DMS79 treated with DMSO at 0.1 percent for 48 hours (cell line): ENCODE measurements around the gene NXN.
A peak's percentile ranks its signal among the peaks of the same experiment; 100 is the strongest.
"Not testable (repeated sequence)": the region's sequence is repeated elsewhere in the genome, so short reads cannot be mapped to it uniquely, and the experiment has no call there.

Experiments used
- DNase-seq: peaks from one replicate; lab custom pipeline; 2025; lab: John Stamatoyannopoulos, UW

The NXN gene

DNA sequence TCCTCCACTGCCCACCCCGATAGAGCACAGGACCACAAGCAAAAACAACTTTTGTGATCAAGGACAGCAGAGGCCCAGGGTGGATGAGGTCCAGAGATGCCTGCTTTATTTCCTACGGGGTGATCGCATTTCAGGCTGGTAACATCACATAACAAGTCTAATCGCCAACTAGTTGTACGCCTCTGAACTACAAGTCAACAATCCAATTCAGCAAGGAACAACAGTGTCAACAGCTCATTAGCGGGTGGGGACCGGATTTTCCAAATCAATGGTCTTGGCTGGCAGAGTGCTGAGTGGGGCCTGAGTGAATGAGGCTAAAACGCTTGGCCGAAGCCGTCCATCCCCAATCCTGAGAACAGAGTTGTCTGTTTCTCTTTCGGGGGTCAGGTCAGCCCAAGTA is 180.3 kb downstream of the NXN start:
- no peak for DNase-seq

DNA sequence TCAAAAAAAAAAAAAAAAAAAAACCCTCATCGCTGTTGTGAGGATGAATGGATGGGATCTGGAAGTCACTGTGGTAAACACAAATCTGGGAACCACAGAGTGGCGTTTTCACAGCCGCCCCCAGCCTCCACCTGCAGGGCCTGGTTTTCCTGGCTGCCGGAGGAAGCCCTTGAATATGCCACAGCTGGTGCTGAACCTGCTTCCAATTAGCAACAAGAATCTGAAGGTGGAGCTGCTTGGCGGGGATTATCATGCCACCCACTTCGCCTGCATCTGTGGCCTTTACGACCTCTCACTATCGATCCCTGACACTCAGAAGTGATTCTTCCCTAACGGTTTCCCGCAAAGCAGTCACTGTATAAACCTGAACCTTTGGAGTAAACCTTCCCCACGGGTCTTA is 181.3 kb downstream of the NXN start:
- DNase-seq = peak; percentile 26

DNA sequence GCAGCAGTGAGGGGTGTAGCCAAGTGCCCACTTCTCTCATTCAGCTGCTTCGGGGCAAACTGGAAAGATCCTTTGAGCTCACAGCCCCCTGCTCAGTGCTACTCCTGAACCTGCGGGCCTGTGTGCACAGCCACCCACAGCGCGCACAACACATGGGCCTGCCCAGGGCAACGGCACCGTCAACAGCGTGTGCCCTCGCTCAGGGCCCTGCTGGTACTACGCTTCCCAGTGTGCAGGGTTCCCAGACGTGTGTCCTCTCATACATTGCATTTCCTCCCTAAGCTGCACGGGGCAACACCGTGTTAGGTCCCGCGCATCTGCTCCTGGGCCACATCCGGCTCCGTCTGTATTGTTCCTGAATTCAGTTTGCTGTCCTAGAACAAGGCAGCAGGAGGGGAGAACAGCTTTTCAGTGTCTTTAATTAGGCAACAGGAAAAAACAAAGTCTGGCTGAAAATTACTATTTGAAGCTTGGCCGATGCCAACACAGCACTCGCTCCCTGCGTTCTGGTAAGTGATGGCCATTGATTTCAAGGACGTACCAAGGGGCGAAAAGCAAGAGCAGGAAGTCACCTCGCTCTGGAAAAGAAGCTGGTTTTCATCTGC is 182.2 kb downstream of the NXN start:
- no peak for DNase-seq

DNA sequence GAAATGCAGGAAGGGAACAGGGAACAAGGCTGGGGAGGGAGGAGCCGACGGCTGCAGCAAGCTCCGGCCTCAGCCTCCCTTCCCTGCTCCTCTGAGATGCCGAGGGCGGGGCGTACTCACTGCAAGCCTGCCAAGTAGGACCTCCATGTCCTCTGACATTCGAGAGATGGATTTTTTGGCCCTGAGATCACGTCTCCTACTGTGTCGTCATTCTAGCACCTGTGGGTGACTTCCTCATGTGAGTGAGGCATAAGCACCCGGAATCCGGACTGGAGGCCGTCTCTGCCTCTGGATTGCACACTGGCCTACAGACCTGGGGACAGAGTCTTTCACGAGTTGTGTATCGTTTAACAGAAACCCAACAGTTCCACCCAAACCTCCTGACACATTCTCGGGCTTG is 183.0 kb downstream of the NXN start:
- DNase-seq = no peak

DNA sequence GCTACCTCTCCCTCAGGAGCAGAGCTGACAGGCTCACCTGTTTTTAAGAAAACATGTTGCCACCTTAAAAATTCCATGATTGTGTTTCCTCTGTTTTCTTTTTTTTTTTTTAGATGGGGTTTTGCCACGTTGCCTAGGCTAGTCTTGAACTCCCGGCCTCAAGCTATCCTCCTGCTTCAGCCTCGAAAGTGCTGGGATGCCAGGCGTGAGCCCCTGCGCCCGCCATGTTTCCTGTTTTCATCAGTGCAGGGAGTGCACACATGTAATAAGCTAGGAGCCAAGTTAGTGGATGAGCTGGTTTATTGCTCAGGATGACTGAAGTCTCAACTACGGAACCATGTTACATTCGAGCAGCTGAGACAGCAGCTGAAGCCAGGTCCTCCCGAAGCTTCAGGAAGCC is 183.9 kb downstream of the NXN start:
- DNase-seq = no peak

DNA sequence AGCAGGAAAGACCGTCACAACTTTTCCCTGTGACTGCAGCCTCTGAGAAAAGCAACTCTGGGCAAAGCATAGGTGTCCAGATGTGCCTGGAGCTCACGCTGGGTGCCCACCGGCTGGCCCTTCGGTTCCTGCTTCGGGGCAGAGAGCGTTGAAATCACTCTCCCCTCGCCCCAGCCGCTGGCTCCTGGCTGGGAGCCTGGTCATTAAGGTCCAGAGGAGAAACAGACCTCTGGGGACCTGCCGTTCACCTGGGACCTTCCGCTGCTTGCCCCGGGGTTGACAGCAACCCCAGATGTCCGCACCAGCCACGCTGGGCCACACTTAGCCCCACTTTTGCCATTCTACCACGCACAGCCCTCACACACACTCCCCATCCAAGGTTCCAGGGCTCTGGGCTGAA is 184.3 kb downstream of the NXN start:
- no peak for DNase-seq

DNA sequence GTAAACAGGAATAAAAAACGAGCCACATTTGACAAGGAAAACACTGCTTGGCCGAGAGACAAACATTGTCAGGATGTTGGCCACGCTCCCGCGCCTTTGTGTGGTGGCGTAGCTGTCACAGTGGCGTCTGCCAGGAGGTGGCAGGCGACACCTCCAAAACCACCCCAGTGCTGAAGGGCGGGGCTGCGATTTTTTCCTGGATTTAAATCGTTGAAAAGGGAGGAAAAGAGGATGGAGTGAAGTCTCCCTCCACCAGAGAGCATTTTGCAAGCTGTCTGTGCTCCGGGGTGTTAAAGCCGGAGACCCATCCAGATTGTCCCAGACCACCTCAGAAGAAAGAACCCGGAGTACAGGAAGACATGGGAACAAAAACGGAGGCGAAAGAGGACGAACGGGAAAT is 184.7 kb downstream of the NXN start:
- no peak for DNase-seq

DNA sequence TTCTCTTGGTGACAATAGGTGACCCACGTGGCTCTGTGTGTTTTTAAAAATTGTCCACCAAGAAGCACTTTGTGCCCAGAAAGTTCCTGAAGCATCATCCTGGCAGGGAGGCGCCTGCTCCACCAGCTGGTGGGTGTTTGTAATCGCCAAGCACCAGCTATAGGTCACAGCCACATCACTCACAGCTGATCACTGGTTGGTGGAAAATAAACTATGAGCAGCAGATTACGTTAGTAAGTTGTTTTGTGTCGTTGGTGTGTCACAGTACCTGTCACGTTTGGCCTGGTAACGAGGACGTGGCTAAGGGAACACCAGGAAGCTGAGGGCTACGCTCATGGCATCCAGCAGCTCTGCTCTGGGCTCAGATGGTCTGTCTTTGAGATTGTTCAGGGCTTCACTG is 187.3 kb downstream of the NXN start:
- DNase-seq = no peak

DNA sequence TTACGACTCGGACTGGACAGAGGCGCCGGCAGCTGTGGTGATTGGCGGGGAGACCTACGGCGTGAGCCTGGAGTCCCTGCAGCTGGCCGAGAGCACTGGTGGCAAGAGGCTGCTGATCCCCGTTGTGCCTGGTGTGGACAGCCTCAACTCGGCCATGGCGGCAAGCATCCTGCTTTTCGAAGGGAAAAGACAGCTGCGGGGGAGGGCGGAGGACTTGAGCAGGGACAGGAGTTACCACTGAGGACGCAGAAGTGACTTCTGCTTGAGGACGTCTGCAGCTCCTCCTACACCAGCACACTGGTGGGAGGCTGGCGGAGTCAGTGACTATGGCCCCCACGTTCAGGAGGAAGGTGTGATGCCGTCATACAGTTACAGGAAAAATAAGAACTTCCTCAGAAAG is 187.7 kb downstream of the NXN start:
- DNase-seq = no peak

DNA sequence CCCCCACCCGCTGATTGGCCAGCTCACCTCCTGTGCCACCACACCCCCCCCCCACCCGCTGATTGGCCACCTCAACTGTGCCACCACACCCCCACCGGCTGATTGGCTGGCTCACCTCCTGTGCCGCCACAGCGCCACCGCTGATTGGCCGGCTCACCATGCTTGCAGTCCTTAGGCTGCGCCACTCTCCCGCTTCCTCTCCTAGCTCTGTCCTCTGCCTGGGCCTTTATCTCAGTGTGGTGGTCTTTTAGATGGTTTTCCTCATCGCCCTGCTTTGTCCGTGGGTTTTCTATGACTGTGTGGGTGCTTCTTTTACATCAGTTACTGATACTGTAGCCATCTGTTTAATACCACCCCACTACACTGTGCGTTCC is 188.7 kb downstream of the NXN start:
- DNase-seq = not testable (repeated sequence)

DNA sequence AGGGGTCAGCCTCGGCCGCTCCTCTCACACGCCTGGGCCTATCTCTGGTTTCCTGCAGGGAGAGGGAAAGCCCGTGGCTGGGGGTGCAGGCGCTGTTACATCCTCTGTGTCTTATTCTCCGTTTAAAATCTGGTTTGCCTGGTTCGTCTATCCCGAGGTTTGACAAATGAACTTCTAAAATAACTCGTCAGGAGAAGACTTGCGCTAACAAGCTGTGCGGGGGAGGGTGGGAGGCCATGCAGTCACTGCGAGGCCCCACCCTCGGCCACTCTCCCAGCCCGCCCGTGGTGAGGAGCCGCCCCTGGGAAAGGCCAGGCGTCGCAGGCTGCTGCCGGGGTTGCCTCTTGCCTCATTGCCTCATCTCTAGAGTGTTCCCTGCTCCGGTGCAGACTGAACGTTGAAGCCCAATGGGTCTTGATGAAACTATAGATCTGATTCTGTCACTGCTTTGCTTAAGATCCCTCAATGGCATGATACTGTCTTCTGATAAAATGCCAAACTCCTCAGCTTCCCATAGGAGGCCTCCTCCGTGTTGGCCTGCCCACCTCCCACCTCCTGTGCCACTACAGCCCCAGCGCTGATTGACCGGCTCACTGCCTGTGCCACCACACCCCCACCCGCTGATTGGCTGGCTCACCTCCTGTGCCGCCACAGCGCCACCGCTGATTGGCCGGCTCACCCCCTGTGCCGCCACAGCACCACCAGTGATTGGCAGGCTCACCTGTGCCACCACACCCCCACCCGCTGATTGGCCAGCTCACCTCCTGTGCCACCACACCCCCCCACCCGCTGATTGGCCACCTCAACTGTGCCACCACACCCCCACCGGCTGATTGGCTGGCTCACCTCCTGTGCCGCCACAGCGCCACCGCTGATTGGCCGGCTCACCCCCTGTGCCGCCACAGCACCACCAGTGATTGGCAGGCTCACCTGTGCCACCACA is 189.4 kb downstream of the NXN start:
- not testable (repeated sequence) for DNase-seq

DNA sequence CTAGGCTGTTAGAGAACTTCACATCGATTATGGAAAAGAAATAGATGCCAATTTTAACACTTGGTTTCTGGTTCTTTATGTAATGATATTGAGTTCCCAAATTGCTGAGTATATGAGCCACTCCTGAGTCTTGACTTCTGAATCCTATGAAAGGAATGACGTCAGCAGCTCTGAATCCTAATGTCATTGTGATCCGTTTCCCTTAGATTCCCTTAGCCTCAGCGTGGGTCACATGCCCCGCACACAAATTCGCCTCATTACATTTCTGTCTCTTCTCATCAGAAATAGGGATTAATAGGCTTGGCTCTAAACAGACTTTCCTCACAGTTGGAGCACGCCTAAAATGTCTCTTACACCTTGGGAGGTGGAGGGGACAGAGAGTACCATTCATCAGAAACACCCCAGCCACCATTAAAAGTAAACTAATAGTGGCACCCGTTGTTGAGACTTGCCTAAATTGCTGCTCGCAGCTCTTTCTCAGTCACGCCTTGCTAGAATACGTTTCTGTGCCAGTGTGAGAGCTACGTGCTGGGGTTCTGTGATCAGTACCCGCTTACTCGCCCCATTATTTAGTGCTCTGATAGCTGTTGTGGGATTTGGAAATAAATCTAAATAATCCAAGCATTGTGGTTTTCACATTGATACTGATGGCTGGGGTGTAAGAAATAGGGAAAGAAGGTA is 190.3 kb downstream of the NXN start:
- DNase-seq = no peak

DNA sequence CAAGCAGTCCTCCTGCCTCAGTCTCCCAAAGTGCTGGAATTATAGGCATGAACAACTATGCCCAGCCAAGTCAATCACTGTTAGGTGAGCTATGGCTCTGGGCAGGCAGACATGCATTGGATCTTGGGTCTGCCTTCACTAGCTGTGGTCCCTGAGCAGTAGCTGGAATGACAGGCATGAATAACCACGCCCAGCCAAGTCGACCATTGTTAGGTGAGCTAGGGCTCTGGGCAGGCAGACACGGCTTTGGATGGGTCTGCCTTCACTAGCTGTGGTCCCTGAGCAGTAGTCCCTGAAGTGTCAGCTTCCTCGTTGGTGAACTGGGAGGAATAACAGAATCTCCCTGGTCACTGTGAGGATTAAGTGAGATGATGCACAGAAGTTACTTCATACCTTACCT is 191.0 kb downstream of the NXN start:
- DNase-seq = no peak

DNA sequence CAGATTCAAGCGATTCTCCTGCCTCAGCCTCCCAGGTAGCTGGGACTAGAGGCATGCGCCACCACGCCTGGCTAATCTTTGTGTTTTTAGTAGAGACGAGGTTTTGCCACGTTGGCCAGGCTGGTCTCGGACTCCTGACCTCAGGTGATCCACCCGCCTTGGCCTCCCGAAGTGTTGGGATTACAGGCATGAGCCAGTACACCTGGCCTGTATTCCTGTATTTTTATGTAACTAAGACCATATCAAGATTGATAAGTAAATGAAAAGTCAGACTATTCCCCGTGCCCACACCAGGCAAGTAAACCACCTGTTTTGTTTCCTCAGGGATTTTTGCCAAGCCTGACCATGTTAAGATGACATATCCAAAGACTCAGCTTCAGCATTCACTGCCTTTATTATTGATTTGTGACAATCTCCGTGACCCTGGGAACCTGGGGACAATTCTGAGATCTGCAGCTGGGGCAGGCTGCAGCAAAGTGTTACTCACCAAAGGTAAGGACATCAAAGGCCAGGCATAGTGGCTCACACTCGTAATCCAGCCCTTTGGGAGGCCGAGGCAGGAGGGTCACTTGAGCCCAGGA is 191.8 kb downstream of the NXN start:
- DNase-seq = no peak

DNA sequence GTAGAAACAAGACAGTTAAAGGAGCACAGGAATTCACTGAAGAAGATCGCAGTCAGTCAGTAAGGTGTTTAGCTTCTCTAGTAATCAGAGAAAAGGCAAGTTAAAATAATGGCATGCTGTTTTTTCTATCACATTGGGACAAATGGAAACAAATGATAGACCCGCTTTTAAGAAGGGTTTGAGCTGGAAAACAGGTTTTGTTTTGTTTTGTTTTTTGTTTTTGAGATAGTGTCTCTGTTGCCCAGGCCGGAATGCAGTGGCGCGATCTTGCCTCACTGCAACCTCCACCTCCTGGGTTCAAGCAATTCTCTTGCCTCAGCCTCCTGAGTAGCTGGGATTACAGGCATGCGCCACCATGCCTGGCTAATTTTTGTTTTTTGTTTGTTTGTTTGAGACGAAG is 193.7 kb downstream of the NXN start:
- not testable (repeated sequence) for DNase-seq

DNA sequence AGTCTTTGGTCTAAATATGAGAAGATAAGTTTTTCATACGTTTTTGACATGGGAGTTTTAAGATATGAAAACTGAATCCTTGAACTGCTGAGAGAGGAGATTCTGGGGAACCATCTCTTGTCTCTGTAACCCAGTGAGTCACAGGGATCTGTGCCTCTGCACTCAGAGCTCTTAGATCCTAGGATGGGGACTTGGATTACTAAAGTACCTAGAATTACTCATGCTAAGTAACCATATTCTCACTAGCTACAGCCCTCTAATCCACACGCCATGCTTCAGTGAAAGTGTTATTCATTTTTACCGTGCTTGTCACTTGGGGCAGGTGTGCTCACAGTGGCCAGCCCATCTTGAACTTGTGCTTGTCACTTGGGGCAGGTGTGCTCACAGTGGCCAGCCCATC is 195.4 kb downstream of the NXN start:
- DNase-seq = no peak

DNA sequence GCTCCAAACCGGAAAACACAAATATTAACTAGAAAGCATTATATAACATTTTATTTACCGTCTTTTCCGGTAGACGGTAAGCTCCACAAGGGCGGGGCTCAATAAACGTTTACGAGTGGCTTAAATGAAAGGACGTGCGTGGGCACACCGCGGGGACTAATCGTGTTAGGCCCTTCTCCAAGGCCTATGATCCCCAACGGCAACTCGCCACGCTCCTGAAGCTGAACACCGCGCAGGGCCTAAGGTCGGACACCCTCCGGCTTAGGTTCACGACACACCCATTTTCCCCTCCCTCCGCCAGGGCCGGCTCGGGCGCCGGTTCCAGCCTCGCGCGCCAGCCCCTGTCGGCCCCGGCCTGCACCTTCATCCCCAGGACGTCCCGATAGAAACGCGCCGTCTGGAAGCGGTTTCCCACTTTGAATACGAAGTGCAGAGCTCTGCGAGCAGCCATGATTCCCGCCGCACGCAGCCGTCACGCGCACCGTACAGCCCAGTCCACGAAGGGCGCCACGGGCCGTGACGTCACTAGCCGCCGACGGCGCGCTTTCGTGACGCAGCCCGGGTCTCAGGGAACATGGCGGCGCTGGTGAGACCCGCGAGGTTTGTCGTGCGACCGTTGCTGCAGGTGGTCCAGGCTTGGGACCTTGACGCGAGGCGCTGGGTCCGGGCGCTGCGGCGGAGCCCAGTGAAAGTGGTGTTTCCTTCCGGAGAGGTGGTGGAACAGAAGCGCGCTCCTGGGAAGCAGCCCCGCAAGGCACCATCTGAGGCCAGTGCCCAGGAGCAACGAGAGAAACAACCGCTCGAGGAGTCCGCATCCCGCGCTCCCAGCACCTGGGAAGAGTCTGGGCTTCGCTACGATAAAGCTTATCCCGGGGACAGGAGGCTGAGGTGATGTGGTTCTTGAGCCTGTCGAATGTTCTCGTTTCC is 197.5 kb downstream of the NXN start, which contains the start of the genes GLOD4 and MRM3:
Gene GLOD4 (minus strand): TSS at position 476 of the 927 bp plus-strand sequence. CDS start 25 bp downstream, at position 451.
Gene MRM3 (plus strand): TSS at position 549 of the 927 bp plus-strand sequence. CDS start 26 bp downstream, at position 575.
- DNase-seq = peak; percentile 30

DNA sequence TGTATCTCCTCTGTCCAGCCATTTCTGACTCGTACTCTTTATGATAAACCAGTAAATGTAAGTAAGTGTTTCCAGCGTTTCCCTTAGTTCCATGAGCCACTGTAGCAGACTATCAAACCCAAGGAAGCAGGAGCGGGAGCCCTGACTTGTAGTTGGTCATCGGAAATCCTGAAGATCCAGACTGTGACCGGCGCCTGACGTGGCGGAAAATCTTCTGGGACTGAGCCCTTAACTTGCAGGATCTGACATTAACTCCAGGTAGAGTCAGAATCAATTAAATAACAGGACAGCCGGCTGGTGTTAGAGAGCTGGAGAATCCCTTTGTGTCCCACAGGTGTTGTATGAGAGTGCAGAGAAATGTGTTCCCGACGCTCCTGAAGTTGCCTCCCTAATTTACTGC is 201.5 kb downstream of the NXN start:
- no peak for DNase-seq

DNA sequence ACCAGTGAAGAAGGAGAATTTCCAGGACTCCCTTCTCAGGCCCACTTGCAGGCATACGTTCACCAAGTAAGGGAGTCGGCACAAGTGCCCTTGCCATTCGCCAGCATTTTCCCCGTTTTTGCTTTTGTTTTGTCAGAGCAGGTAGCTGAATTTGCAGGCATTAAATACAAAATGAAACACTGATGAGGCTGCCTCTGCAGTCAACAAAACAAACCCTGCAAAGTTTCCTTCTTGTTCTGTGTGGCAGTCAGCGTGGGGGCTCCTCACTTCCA is 205.3 kb downstream of the NXN start:
- no peak for DNase-seq

DNA sequence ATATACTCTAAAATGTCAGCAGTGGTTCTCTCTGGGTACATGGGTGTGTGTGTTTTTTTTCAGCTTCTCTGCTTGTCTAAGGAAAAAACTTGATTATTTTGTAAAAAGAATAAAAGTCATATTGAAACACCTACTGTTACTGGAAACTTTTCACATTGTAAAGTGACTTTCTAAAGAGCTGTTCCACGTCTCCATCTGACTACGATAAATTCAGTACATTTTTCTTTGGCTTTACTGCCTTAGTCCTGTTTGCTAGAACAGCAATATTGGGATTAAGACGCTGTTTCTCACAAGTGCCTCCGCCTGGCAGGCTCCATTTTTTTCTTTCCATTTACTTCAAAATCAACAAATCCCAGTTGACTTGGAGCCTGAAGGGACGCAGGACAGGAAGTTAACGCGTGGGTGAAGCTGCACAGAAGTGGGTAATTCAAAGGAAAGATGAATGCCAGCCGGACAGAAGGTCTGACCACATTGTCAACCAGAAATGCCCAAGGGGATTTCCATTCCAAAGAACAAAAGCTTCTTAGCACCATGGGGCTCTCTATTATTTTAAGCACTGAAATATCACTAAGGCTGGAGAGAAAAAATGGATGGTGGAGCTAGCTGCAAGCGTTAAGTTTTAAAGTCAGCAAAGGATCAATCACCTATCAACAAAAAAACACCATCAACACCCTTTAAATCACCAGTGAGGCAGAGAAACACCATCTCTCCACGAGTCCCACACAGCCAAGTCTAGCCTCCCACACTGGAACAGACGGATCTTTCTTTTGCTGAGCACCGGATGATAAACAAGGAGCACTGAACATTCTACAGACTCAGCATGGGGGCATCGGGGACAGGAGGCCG is 205.9 kb downstream of the NXN start:
- no peak for DNase-seq

DNA sequence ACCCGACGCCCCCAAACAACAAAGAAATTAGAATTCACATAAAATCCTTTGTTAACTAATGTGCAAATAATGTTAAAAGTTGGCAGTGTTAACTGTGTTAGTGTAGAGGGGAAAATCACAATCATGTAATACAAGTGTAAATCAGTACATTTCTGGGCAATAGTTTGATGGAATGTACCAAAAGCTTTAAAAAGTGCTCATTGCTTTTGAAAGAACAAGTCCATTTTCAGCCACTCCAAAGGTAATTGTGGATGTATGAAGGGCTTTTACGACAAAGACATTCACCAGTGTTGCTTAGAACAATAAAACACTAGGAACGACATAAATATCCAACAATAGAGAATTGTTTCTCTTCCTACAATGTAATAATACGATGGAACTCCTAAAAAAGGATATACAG is 206.6 kb downstream of the NXN start:
- DNase-seq = no peak
